ENCODE results near the gene KIAA1755. TPM values are rescaled to one million over a fixed set of nuclear protein-coding genes. Genes with fewer than 3 reads are reported as not detected.

KIAA1755 gene
- total and polyA plus RNA-seq, 2 of the 4 experiments (the other 2 are of a cell fraction) = 2.5 to 5.1 TPM

- CTCF ChIA-PET = interaction anchor here (0.6 to 1.6 kb wide), 4 partner anchors 101 to 160 kb away, joined by 3 to 5 read pairs (median 3); no protein-coding TSS in a partner anchor
- peak overlapping the region; percentile 83 for H3K56ac ChIP-seq (ENCODE audit: extremely low read depth, insufficient read depth, low read length)
- POLR2A ChIA-PET (ENCODE audit: unreplicated experiment) = no interaction called here
- no peak for TF ChIP-seq ELK1 (IDR thresholded peaks at IDR 0.05; ENCODE audit: borderline replicate concordance, low read depth, low read length)
- TF ChIP-seq NFE2L2 (IDR thresholded peaks at IDR 0.05; ENCODE audit: low read depth, low read length) = peak; percentile 50; the same call in 1 of the 2 replicates
- TF ChIP-seq BHLHE40 (IDR thresholded peaks at IDR 0.05; ENCODE audit: low read depth, low read length) = no peak; the same call in 1 of the 2 replicates
- peak; percentile 96 for TF ChIP-seq FOS (IDR thresholded peaks at IDR 0.05; ENCODE audit: low read depth, low read length)
- TF ChIP-seq RCOR1 (IDR thresholded peaks at IDR 0.05; ENCODE audit: insufficient replicate concordance, low read length) = no peak
- peak; percentile 26 for TF ChIP-seq RAD21 (IDR thresholded peaks at IDR 0.05; ENCODE audit: low read length)
- TF ChIP-seq MAZ (IDR thresholded peaks at IDR 0.05; ENCODE audit: borderline replicate concordance, low read depth, low read length) = peak; percentile 74; the same call in 1 of the 2 replicates
- TF ChIP-seq POLR2A (IDR thresholded peaks at IDR 0.05; ENCODE audit: low read depth, low read length) = peak; percentile 14; the same call in 1 of the 2 replicates
- 53% methylated on average over 3 of the region's 15 CpGs; no CpG with 5 or more reads in 1 of the 2 experiments for WGBS, 2 experiments (ENCODE audit: extremely low coverage in 2 of 2, insufficient read length in 1 of 2)
- peak overlapping the region; percentile 98 for H2AK5ac ChIP-seq (ENCODE audit: low read depth, low read length)
- peak overlapping the region; percentile 91 for H3K18ac ChIP-seq (ENCODE audit: low read depth, low read length)
- H3K9ac ChIP-seq (ENCODE audit: low read depth, low read length) = peak overlapping the region; percentile 66
- H2BK15ac ChIP-seq (ENCODE audit: low read depth, low read length) = peak overlapping the region; percentile 98
- no peaks in the 10 kb centered on the region for H4K20me1 ChIP-seq (ENCODE audit: insufficient read depth, low read length)
- no peaks in the 10 kb centered on the region for H3K36me3 ChIP-seq (ENCODE audit: control insufficient read depth, insufficient read depth, low read length)
- peaks cover 0 to 35% of the 10 kb centered on the region in 2 experiments; a peak in 2 of 4 replicates for H3K79me1 ChIP-seq (ENCODE audit: low read depth in 1 of 2, low read length in 2 of 2)
- peak overlapping the region; percentile 60 for H3K23ac ChIP-seq (ENCODE audit: low read depth, low read length)
- H2AFZ ChIP-seq (replicated peaks; ENCODE audit: low read length, poor library complexity) = peak overlapping the region; percentile 19
- BruUV-seq (replicated peaks) = no TSS peak
- DNase-seq (peak; percentile 97), ATAC-seq (ENCODE audit: low read depth) (peak; percentile 89)
- H3K27ac ChIP-seq (ENCODE audit: insufficient read depth, low read length) = peak overlapping the region; percentile 93
- intact Hi-C loops (cut with micrococcal nuclease) = loop anchor here (2.0 kb wide), 1 partner anchor 45 kb away; no protein-coding TSS in a partner anchor
- H4K5ac ChIP-seq (ENCODE audit: low read depth, low read length) = peak overlapping the region; percentile 94
- H2BK5ac ChIP-seq (ENCODE audit: low read depth, low read length, poor library complexity, severe bottlenecking) = peak overlapping the region; percentile 98
- peak overlapping the region; percentile 97 for H4K91ac ChIP-seq (ENCODE audit: insufficient read depth, low read depth, low read length)
- H2BK120ac ChIP-seq (ENCODE audit: low read depth, low read length) = peak overlapping the region; percentile 100
- peak overlapping the region; percentile 99 for H3K4ac ChIP-seq (ENCODE audit: low read depth, low read length)
- dilution Hi-C loops (cut with HindIII; ENCODE audit: low sequenced_read_pairs, unreplicated experiment) = no loop called here
- peak overlapping the region; percentile 90 for H2AK9ac ChIP-seq (replicated peaks; ENCODE audit: low read depth, low read length, poor library complexity)
- H3K27me3 ChIP-seq (ENCODE audit: control insufficient read depth, insufficient read depth, low read length) = no peaks in the 10 kb centered on the region
- peak overlapping the region; percentile 21 for H3K4me2 ChIP-seq (ENCODE audit: low read depth, low read length)
- in situ Hi-C loops (cut with MboI; ENCODE audit: low sequenced_read_pairs) = loop anchor here (5.0 kb wide), 1 partner anchor 51 kb away; the partner anchor contains the start of gene TGM2
- H3K9me1 ChIP-seq (ENCODE audit: insufficient read depth, low read length) = peaks cover 18% of the 10 kb centered on the region; the same call in 1 of the 2 replicates
- H3K9me3 ChIP-seq (ENCODE audit: control insufficient read depth, insufficient read depth, low read length) = no peaks in the 10 kb centered on the region
- no peak overlapping the region for H3K4me3 ChIP-seq (ENCODE audit: insufficient read depth, low read depth, low read length)
- peak overlapping the region; percentile 100 for H2BK20ac ChIP-seq (ENCODE audit: low read depth, low read length)
- H4K8ac ChIP-seq (ENCODE audit: low read depth in 2 of 2, low read length in 2 of 2) = peak overlapping the region; percentile 90 to 94
- H3K4me1 ChIP-seq (ENCODE audit: control insufficient read depth, insufficient read depth, low read length) = peaks cover 24% of the 10 kb centered on the region
- peak overlapping the region; percentile 98 for H3K14ac ChIP-seq (replicated peaks; ENCODE audit: low read depth, low read length)
Observed at GRCh38 chr20:38217791-38218565, 42.6 kb downstream of the KIAA1755 start.

Measured in IMR-90 (cell line).